Naive thymus-derived CD8-positive, alpha-beta T cell (primary cell): ENCODE results near the gene ABCG5. TPM values are rescaled to one million over a fixed set of nuclear protein-coding genes. Genes with fewer than 3 reads are reported as not detected.
A peak's percentile ranks its signal among the peaks of the same experiment; 100 is the strongest.

Source experiments
- ATAC-seq, 2 donors: fragments of 150-1000 bp; cut with Tn5 transposase in 1 of 2; sonication (Bioruptor Pico), chemical (Tn5 transposase) in 1 of 2; 1 replicate in 1 of 2; 2 replicates in 1 of 2; pipeline ENCODE4 v1.10.0; 2021; ENCODE audit warnings: mild to moderate bottlenecking in 2 of 2, moderate library complexity in 2 of 2
- POLR2A ChIA-PET: fragments of 350-600 bp; sonication (Branson Sonifier 250); formaldehyde crosslinking; loops from one replicate; lab custom pipeline; 2021; ENCODE audit warnings: antibody characterized with exemption; lab: Charles Lee
- DNase-seq, 10 donors: peaks; one replicate each; pipeline versions ENCODE4 v3.0.0 to v3.0.0-alpha.2; 2020 to 2022
- H3K27ac Mint-ChIP-seq, 10 donors: one replicate each; pipeline ENCODE4 v1.8.0; 2020 to 2022; ENCODE audit warnings: mild to moderate bottlenecking in 10 of 10, mixed read lengths in 10 of 10, moderate library complexity in 4 of 10, inconsistent platforms in 1 of 10
- H3K27me3 Mint-ChIP-seq, 5 donors: one replicate each; pipeline ENCODE4 v1.8.0; 2021 to 2022; ENCODE audit warnings: mixed read lengths in 5 of 5
- H3K36me3 Mint-ChIP-seq, 3 donors: one replicate each; pipeline ENCODE4 v1.8.0; 2020 to 2022; ENCODE audit warnings: mixed read lengths in 3 of 3, mild to moderate bottlenecking in 2 of 3, inconsistent platforms in 1 of 3
- H3K4me1 Mint-ChIP-seq, 4 donors: one replicate each; pipeline ENCODE4 v1.8.0; 2021 to 2022; ENCODE audit warnings: mixed read lengths in 4 of 4
- H3K4me3 Mint-ChIP-seq, 10 donors: one replicate each; pipeline ENCODE4 v1.8.0; 2020 to 2022; ENCODE audit warnings: mild to moderate bottlenecking in 10 of 10, mixed read lengths in 10 of 10, moderate library complexity in 6 of 10, inconsistent platforms in 1 of 10
- H3K9me3 Mint-ChIP-seq, 9 donors: one replicate each; pipeline ENCODE4 v1.8.0; 2020 to 2022; ENCODE audit warnings: mixed read lengths in 9 of 9, mild to moderate bottlenecking in 3 of 9, inconsistent platforms in 1 of 9, moderate library complexity in 1 of 9
- polyA plus RNA-seq, 3 donors: library from polyadenylated mRNA; unstranded; fragments of 300-500 nt; fragmentation: Illumina TruSeq; gene quantifications; one replicate each; pipeline ENCODE4 v1.2.3, GENCODE V29; 2021
- total RNA-seq, 8 experiments: library from RNA in 2 of 8; stranded (reverse) in 2 of 8; gene quantifications; one replicate each; pipeline ENCODE4 v1.2.3 and lab custom pipeline; 2021 to 2026

Gene ABCG5
- total and polyA plus RNA-seq, 5 experiments from 2014 or later: not detected

DNA sequence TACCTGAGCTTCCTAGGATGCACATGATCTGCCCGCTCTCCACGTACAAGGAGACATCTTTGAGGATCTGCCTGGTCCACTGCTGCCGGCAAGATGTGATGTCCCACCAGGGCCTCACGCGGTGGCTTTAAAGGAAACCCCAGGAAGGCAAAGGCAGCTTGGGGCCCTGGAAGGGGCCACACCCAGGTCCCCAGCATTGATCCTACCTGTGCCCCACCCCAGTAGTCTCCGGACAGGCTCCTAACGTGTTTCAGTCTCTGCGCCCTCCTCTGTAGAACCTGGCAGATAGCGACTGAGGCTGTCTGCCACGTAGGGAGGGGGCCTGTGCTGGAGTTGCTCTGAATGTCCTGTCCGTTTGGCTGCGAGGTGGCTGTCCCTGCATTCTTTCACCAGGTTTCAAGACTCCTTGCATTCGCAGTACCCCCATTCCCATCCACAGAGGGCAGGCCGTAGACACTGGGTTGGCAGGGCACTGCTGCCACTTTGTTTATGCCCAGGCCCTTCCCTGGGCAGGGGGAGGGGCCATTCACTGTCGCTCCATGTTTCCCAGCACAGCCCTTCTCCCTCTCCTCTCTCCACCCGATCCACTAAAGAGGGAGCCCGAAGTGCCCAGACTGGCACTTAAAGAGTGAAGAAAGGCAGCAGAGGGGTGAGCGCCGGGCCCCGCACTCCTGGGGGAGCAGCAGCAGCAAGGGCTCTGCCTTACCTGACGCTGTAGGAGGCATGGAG lies 644 bp downstream of the ABCG5 start:
- ATAC-seq (no peak), DNase-seq (no peak)
- H3K9me3 Mint-ChIP-seq: no peaks in the 10 kb centered on the region
- H3K4me3 Mint-ChIP-seq: no peak overlapping the region
- no peaks in the 10 kb centered on the region for H3K4me1 Mint-ChIP-seq
- no peaks in the 10 kb centered on the region for H3K36me3 Mint-ChIP-seq
- peaks cover 0 to 6% (median 0%) of the 10 kb centered on the region in 5 donors for H3K27me3 Mint-ChIP-seq
- POLR2A ChIA-PET: no interaction called here
- no peak overlapping the region for H3K27ac Mint-ChIP-seq

DNA sequence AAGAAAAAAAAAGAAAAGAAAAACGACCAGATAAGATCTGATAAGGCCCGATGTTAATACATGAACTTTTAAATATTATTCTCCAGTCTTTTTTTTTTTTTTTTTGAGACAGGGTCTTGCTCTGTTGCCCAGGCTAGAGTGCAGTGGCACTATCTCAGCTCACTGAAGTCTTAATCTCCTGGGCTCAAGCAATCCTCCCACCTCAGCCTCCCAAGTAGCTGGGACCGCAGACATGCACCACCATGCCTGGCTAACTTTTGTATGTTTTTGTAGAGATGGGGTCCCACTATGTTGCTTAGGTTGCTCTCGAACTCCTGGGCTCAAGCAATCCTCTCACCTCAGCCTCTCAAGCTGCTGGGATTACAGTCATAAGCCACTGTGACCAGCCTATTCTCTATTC lies 1.6 kb downstream of the ABCG5 start:
- DNase-seq: no peak
- H3K4me3 Mint-ChIP-seq: no peak overlapping the region
- ATAC-seq: no peak
- no peaks in the 10 kb centered on the region for H3K36me3 Mint-ChIP-seq
- H3K27ac Mint-ChIP-seq: no peak overlapping the region
- H3K4me1 Mint-ChIP-seq: no peaks in the 10 kb centered on the region
- H3K27me3 Mint-ChIP-seq: peaks cover 0 to 8% (median 0%) of the 10 kb centered on the region in 5 donors
- no peaks in the 10 kb centered on the region for H3K9me3 Mint-ChIP-seq
- POLR2A ChIA-PET: no interaction called here

DNA sequence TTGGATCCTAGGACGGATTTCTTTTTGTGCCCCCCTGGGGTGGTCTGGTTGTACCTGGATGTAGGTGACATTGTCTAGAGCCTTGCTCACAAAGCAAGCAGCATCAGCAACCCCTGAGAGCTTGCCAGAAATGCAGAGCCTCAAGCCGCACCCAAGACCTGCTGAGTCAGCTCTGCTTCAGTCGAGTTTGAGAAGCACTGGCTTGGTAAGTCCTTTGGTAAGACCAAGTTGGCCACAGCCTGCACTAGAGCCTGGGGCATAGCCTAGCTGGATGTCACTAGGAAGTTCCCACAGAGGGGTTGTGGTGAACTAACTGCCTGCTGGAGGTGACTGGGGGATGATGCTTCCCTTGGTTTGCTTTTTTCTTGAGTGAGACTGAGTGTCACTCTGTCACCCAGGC lies 6.2 kb downstream of the ABCG5 start:
- ATAC-seq (no peak), DNase-seq (no peak)
- peaks cover 9 to 37% (median 16%) of the 10 kb centered on the region in 5 donors for H3K27me3 Mint-ChIP-seq
- H3K4me3 Mint-ChIP-seq: no peak overlapping the region
- no peaks in the 10 kb centered on the region for H3K9me3 Mint-ChIP-seq
- POLR2A ChIA-PET: no interaction called here
- H3K36me3 Mint-ChIP-seq: no peaks in the 10 kb centered on the region
- H3K4me1 Mint-ChIP-seq: peaks cover 3 to 6% (median 4%) of the 10 kb centered on the region in 4 donors
- H3K27ac Mint-ChIP-seq: no peak overlapping the region

DNA sequence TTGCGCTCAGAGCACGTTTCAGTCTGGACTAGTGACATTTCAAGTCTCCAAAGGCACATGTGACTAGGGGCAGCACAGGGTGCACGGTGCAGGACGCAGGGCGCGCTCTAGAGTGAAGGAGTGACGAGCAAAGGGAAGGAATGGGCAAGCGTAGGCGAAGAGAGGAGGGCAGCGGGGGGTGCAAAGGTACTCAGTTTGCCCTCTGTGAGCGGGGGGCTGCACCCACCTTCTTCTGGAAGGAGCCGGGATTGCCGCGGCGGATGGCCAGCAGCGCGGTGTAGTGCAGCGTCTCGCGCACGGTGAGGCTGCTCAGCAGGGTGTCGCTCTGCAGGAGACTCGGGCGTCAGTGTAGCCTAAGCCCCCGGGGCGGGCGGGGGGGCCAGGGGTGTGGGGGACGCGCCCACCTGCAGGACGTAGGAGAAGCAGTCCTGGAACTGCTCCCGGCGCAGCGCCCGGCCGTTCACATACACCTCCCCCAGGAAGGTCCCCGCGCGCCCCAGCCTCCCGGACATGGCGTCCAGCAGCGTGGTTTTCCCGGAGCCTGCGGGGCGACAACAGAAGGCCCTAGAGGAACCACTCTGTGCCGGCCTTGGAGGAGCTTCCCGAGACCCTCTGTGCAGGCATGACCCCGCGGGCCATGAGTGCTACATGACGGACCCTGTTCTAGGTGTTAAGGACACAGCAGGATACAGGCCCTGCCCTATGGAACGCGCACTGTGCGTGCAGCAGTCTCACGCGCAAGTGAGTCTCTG lies 6.9 kb downstream of the ABCG5 start:
- POLR2A ChIA-PET: no interaction called here
- ATAC-seq (no peak), DNase-seq (no peak)
- Mint-ChIP-seq H3K27me3 (peaks cover 9 to 37% (median 16%) of the 10 kb centered on the region in 5 donors), H3K27ac (peak overlapping the region in 1 of 10 donors; percentile 63), H3K9me3 (no peaks in the 10 kb centered on the region), H3K4me1 (peaks cover 3 to 6% (median 4%) of the 10 kb centered on the region in 4 donors), H3K4me3 (peak overlapping the region in 2 of 10 donors; percentile 33 to 41), H3K36me3 (no peaks in the 10 kb centered on the region)

DNA sequence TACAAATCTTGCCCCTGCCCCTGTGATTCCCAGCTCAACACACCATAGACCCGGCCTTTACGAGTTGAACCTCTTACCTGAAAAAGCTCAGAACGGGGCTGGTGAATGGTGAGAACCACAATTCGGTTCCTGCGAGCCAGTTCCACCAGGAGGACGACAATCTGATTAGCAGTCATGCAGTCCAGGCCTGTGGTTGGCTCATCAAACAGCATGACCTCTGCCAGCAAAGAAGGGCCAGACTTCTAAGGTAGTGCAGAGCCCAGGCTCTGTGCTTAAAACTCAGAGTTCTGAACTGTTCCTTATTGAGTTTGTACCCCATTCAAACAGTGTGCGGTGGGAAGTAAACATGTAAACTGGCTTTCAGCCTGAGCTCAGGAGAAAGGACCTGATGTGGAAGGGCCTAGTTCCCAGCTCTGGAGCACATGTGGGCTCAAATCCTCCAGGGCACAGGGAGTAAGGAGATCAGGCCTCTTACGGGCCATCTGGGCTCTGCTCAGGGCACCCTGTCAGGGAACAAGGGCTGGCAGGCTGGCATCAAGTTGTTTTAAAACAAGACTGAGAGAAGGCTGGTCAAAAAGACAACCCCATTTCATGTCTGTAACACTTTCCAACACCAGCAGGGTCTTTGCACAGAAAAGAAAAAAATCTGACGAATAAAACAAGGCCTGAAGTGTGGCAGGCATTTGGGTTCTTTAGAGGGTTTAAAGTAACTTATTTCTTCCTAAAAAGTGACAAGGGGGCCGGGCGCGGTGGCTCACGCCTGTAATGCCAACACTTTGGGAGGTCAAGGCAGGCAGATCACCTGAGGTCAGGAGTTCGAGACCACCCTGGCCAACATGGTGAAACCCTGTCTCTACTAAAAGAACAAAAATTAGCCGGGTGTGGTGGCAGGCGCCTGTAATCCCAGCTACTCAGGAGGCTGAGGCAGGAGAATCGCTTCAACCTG lies 12.1 kb downstream of the ABCG5 start:
- no peak for ATAC-seq
- Mint-ChIP-seq H3K9me3 (no peaks in the 10 kb centered on the region), H3K4me1 (peaks cover 3 to 5% (median 4%) of the 10 kb centered on the region in 4 donors)

DNA sequence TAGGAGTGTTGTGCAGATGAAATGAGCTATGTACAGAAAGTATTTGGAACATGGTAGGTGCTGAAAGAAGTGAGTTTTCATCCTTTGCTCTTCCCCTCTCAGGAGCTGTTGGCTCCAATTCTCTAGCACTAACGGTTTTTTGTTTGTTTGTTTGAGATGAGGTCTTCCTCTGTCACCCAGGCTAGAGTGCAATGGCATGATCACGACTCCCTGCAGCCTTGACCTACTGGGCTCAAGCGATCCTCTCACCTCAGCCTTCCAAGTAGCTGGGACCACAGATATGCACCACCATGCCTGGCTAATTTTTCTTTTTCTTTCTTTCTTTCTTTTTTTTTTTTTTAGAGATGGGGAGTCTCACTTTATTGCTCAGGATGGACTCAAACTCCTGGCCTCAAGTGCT lies 12.8 kb downstream of the ABCG5 start:
- no peak overlapping the region for H3K27ac Mint-ChIP-seq
- ATAC-seq (no peak), DNase-seq (no peak)
- H3K9me3 Mint-ChIP-seq: peaks cover 0 to 1% (median 0%) of the 10 kb centered on the region in 9 donors
- no peak overlapping the region for H3K4me3 Mint-ChIP-seq
- POLR2A ChIA-PET: no interaction called here
- H3K36me3 Mint-ChIP-seq: no peaks in the 10 kb centered on the region
- peaks cover 25 to 46% (median 31%) of the 10 kb centered on the region in 5 donors for H3K27me3 Mint-ChIP-seq
- H3K4me1 Mint-ChIP-seq: no peaks in the 10 kb centered on the region

More for the DNA sequence above, 12.1 kb downstream of the ABCG5 start:
- Mint-ChIP-seq H3K4me3 (no peak overlapping the region), H3K27ac (no peak overlapping the region), H3K36me3 (no peaks in the 10 kb centered on the region), H3K27me3 (peaks cover 22 to 46% (median 31%) of the 10 kb centered on the region in 5 donors)
- no peak for DNase-seq
- POLR2A ChIA-PET: interaction anchor here (0.7 kb wide), 1 partner anchor 17 kb away, joined by 3 read pairs; no protein-coding TSS in a partner anchor

DNA sequence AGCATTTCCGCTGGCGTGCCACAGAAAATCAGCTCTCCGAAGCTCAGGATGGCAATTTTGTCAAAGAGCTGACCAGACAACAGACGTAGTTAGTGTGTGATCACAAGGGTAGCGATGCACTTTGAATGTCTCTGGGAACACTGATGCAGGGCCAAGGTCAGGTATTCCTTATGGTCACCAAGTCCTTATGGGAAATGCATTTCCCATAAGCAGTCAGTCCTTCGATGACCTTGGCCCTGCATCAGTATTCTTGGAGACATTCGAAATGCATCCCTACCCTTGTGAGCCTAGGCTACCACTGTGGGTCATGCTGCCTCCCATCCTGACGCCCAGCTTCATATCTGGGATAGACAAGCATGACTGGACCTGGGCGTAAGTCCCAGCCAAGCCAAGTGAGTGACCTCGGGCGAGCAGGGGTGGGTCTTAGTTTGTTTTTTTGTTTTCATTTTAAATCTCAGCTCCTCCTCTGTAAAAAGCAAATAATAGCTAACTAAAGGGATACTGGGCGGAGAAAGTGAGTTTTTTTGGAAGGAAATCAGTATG lies 13.6 kb downstream of the ABCG5 start:
- Mint-ChIP-seq H3K27me3 (peaks cover 24 to 42% (median 27%) of the 10 kb centered on the region in 5 donors), H3K27ac (no peak overlapping the region), H3K4me3 (no peak overlapping the region), H3K9me3 (peaks cover 0 to 2% (median 0%) of the 10 kb centered on the region in 9 donors), H3K4me1 (no peaks in the 10 kb centered on the region), H3K36me3 (no peaks in the 10 kb centered on the region)
- POLR2A ChIA-PET: no interaction called here
- ATAC-seq (no peak), DNase-seq (no peak)

DNA sequence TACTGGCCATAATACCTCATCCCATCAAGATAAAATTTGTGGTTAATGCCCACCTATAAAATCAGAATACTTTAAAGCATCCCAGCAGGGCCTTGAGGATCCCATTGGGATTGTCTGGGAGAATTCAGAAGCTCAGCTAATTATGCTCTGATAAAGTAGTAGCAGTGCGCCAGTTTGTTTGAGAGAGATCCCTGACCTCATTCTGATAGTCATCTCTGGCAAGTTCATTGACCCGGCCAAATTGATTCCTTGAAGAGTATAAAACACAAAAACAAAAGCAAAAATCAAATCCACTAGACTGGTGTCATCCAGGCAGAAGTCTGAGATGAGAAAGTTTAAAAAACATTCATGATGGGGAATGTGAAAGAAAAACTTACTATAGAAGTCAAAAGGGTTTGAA lies 14.1 kb downstream of the ABCG5 start:
- no peak overlapping the region for H3K4me3 Mint-ChIP-seq
- no peaks in the 10 kb centered on the region for H3K36me3 Mint-ChIP-seq
- no peak overlapping the region for H3K27ac Mint-ChIP-seq
- ATAC-seq (no peak), DNase-seq (no peak)
- H3K27me3 Mint-ChIP-seq: peaks cover 22 to 37% (median 24%) of the 10 kb centered on the region in 5 donors
- peaks cover 0 to 2% (median 0%) of the 10 kb centered on the region in 9 donors for H3K9me3 Mint-ChIP-seq
- POLR2A ChIA-PET: no interaction called here
- H3K4me1 Mint-ChIP-seq: no peaks in the 10 kb centered on the region

DNA sequence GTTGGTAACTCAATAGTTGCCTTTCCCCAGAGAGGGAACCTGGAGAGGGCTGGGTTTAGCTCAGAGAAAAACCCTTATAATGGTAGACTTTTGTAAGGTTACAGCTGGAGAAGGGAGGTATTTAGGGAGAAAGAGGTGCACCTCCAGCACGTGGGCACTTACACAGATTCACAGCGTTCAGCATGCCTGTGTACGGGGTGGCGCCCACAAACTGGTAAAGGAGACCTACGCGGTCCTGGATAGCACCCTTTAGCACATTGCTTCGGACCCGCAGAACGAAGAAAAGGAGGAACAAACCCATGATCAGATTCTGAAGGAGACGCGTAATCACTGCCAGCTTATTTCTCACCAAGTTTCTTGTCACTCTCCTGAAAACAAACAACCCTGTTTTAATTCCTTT lies 14.9 kb downstream of the ABCG5 start:
- no peak for ATAC-seq
- Mint-ChIP-seq H3K9me3 (peaks cover 0 to 2% (median 0%) of the 10 kb centered on the region in 9 donors), H3K27me3 (peaks cover 20 to 31% (median 22%) of the 10 kb centered on the region in 5 donors), H3K36me3 (no peaks in the 10 kb centered on the region), H3K27ac (no peak overlapping the region), H3K4me3 (no peak overlapping the region), H3K4me1 (no peaks in the 10 kb centered on the region)
- DNase-seq: no peak
- POLR2A ChIA-PET: no interaction called here

DNA sequence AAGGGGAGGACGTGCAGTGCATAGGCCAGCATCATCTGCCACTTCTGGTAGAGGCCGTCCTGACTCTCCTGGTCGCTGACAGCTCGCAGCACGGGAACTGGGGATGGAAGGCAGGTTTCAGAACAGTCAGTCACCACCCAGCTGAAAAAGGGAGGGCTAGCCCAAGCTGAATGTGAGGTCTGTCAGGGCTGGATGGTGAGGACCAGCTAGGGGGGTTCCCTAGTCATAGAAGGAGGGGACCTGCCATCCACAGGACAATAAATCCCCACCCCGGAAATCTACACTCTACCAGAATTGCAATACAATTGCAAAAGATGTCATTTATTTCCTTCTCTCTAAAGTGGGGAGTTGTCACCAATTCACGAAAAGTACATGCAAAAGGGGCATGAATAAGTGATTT lies 15.8 kb downstream of the ABCG5 start:
- no peak for ATAC-seq
- Mint-ChIP-seq H3K4me1 (no peaks in the 10 kb centered on the region), H3K36me3 (no peaks in the 10 kb centered on the region), H3K9me3 (peaks cover 0 to 2% (median 0%) of the 10 kb centered on the region in 9 donors), H3K27me3 (peaks cover 20 to 28% (median 20%) of the 10 kb centered on the region in 5 donors), H3K4me3 (no peak overlapping the region), H3K27ac (no peak overlapping the region)
- no peak for DNase-seq
- POLR2A ChIA-PET: no interaction called here

DNA sequence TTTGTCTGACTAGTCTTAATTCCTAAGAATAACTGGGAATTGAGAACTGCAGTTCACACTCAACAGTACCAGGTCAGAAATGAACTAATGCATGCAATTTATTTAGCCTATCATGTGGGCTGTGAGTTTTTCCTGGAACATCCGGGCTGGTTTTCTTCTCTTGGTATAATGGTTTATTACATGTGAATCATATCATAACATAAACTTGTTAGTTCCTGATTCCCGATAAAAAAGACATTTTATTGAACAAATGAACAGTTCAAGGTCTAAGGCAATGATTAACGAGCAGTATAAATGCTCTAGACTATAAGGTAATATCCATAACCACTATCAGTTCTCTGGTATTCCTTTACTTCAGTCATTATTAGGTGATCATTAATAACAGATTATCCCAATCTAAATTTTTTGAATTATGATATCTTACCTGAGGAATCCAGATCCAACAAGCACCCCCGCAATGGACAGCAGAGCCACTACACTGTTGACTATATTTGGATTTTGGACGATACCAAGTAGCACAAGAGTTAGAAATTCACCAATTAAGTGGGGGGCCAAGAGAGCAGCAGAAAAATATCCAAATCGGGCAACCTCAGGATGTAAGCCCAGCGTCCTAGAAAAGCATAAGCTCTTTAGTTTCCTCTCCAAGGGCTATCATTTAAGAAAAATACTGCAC lies 19.0 kb downstream of the ABCG5 start:
- H3K27me3 Mint-ChIP-seq: peaks cover 14 to 24% (median 19%) of the 10 kb centered on the region in 5 donors
- no peak overlapping the region for H3K27ac Mint-ChIP-seq
- no peak overlapping the region for H3K4me3 Mint-ChIP-seq
- H3K9me3 Mint-ChIP-seq: peaks cover 0 to 15% (median 0%) of the 10 kb centered on the region in 9 donors
- DNase-seq (no peak), ATAC-seq (no peak)
- H3K4me1 Mint-ChIP-seq: peaks cover 0 to 3% (median 0%) of the 10 kb centered on the region in 4 donors
- POLR2A ChIA-PET: no interaction called here
- H3K36me3 Mint-ChIP-seq: peaks cover 0 to 5% (median 2%) of the 10 kb centered on the region in 3 donors

DNA sequence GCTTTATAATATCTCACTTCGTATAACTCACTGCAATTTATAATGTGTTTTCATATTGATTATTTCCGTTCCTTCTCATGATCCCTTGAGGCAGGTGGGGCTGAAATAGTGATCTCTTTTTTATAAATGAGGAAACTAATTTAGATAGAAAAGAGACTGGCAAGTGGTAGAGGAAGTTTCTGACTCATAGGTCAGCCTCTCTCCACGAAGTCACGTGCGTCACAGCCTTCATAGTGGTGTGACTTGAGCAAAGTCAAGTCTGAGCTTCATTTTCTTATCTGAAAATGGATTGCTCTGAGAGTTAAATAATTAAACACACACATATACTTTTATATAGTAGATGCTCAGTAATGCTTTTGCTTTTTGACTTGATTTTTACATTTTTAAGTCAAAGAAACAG lies 19.9 kb downstream of the ABCG5 start:
- ATAC-seq (no peak), DNase-seq (no peak)
- Mint-ChIP-seq H3K9me3 (peaks cover 0 to 15% (median 0%) of the 10 kb centered on the region in 9 donors), H3K27me3 (peaks cover 13 to 24% (median 15%) of the 10 kb centered on the region in 5 donors), H3K4me1 (peaks cover 0 to 3% (median 0%) of the 10 kb centered on the region in 4 donors), H3K27ac (no peak overlapping the region), H3K36me3 (peaks cover 0 to 5% (median 2%) of the 10 kb centered on the region in 3 donors), H3K4me3 (no peak overlapping the region)
- POLR2A ChIA-PET: no interaction called here
